Measurements from ENCODE around the gene SDHB.

SDHB gene

DNA sequence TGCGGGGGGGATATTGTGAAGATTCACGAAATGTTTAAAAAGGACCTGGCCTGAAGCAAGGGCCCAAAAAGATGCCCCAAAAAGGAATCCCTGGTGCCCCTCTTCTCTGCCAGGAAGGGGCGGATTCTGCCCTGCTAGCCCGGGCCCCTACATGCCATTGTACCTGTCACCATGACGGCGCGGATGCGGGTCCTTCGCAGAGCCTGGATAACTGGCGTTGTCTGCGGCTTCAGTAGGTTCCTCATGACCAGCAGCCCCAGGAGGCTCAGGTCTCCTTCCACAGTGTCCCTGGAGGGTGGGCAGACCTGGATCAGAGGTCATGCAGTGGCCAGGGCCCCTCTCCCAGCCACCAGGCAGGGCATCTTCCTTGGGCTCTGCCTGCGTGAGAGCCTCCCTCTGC is 62.3 kb downstream of the SDHB start:
- no peak for TF ChIP-seq CTCF (IDR thresholded peaks at IDR 0.05; ENCODE audit: borderline replicate concordance, insufficient read depth, low read depth, low read length)
- H3K4me3 ChIP-seq (ENCODE audit: low read depth, low read length): no peak overlapping the region

DNA sequence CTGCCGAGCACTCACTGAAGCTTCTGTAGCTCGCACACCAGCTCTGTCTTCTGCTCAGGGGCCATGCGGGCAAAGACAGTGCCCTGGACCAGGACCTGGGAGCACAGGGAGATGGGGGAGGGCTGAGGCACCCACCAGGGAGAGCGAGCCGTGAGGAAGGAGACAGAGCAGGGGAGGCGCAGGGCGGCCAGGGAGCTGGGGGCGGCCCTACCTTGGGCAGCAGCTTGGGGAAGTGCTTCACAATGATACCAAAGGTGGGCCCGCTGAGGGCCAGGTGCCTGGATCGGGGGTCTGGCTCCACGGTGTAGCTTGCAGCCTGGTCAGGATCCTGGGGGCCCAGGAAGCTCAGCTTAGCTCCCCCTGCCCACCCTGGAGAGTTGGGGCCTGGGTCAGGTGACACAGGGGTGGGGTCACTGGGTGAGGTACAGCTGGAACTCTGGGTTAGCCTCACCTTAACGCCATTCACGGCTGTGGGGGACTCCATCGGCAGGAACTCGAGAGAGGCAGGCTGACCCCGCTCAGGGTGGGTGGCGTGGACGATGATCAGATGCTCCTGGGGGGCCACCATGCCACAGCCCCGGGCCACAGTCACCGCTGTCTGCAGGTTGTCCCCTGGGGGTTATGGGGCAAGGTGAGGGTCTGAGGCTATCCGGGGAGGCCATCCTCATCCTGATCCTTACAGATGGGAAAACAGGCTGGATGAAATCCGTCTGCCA is 64.0 kb downstream of the SDHB start:
- no peak overlapping the region for H3K4me3 ChIP-seq (ENCODE audit: low read depth, low read length)
- TF ChIP-seq CTCF (IDR thresholded peaks at IDR 0.05; ENCODE audit: borderline replicate concordance, insufficient read depth, low read depth, low read length): no peak

DNA sequence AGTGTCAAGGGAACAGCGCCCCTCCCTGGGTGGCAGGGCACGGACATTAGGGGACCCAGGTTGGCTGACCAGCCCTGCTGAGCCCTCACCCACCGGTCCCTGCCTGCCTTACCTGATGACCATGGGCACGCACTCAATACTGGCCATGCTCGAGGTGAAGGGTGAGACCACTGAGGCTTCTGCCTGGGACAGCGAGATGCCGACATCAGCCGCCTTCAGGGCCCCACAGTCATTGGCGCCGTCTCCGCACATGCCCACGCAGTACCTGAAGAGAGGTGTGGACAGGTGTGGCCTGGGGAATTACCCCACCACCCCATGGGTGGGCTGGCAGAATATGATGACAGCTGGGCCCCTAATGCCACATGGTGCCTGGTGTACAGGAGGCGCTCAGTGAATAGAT is 65.6 kb downstream of the SDHB start:
- H3K4me3 ChIP-seq (ENCODE audit: low read depth, low read length): no peak overlapping the region
- no peak for TF ChIP-seq CTCF (IDR thresholded peaks at IDR 0.05; ENCODE audit: borderline replicate concordance, insufficient read depth, low read depth, low read length)

DNA sequence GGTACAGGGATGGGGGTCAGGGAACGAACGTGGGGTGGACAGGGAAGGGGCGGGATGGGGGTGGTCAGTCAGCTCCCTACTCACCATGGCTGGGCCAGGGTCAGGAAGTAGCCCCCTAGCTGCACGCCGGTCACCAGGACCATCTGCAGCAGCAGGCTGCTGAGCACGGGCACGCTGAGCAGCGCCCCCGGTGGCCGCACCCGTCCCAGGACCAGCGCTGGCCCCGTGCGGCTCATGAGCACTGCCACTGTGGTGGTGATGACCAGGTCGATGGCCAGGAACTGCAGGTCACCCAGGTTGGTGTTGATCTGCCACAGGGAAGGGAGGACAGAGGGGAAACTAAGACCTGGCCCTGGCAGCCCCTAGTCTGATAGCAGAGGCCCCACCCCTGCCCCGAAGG is 66.9 kb downstream of the SDHB start:
- peak; percentile 60 for TF ChIP-seq CTCF (IDR thresholded peaks at IDR 0.05; ENCODE audit: borderline replicate concordance, insufficient read depth, low read depth, low read length)
- no peak overlapping the region for H3K4me3 ChIP-seq (ENCODE audit: low read depth, low read length)

GRCh38 chr1:16986560-16986959 is 67.3 kb downstream of the SDHB start:
- no peak for TF ChIP-seq CTCF (IDR thresholded peaks at IDR 0.05; ENCODE audit: borderline replicate concordance, insufficient read depth, low read depth, low read length)

DNA sequence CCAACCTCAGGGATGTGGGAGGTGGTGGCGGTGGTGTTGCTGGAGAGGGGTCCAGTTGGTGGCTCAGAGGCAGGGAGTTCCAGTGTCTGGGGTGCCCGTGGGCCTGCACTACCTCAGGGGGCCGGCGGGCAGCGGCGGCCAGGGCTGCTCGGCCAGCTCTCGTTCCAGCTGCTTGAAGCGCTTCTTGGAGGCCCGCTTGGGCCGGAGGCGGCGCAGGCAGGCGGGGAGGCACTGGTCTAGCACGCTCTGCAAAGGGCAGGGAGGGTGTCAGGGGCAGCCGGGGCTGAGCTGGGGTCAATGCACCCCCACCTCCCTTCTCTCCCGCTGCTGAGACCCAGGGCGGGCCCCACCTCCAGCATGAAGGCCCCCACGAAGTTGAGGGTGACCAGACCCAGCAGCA is 67.7 kb downstream of the SDHB start:
- TF ChIP-seq CTCF (IDR thresholded peaks at IDR 0.05; ENCODE audit: borderline replicate concordance, insufficient read depth, low read depth, low read length): no peak

More at GRCh38 chr1:16986560-16986959, 67.3 kb downstream of the SDHB start:
- H3K4me3 ChIP-seq (ENCODE audit: low read depth, low read length): no peak overlapping the region

GRCh38 chr1:16984717-16985116 is 69.1 kb downstream of the SDHB start:
- TF ChIP-seq CTCF (IDR thresholded peaks at IDR 0.05; ENCODE audit: borderline replicate concordance, insufficient read depth, low read depth, low read length): no peak
- no peak overlapping the region for H3K4me3 ChIP-seq (ENCODE audit: low read depth, low read length)

More for the DNA sequence above, 67.7 kb downstream of the SDHB start:
- no peak overlapping the region for H3K4me3 ChIP-seq (ENCODE audit: low read depth, low read length)
